DMS114 treated with DMSO at 0.1 percent for 48 hours (cell line): Measurements from ENCODE around the gene MS4A8.
"Not testable (repeated sequence)": the region's sequence is repeated elsewhere in the genome, so short reads cannot be mapped to it uniquely, and the experiment has no call there.

Experiments
- DNase-seq: peaks from one replicate; lab custom pipeline; 2025; ENCODE audit not compliant: unreplicated experiment; lab: John Stamatoyannopoulos, UW

Gene MS4A8

GRCh38 chr11:60699284-60699691, at the start of gene MS4A8:
TSS of gene MS4A8 (plus strand) at chr11:60699612. CDS start at chr11:60700861, 1,249 bp downstream.
- no peak for DNase-seq

GRCh38 chr11:60657888-60658287, 41.5 kb upstream of the MS4A8 start:
- no peak for DNase-seq

GRCh38 chr11:60658409-60658808, 41.0 kb upstream of the MS4A8 start:
- no peak for DNase-seq

- no peak for DNase-seq
Measured at GRCh38 chr11:60672255-60672654, 27.2 kb upstream of the MS4A8 start.

- not testable (repeated sequence) for DNase-seq
Measured at GRCh38 chr11:60678231-60678630, 21.2 kb upstream of the MS4A8 start.

DNA sequence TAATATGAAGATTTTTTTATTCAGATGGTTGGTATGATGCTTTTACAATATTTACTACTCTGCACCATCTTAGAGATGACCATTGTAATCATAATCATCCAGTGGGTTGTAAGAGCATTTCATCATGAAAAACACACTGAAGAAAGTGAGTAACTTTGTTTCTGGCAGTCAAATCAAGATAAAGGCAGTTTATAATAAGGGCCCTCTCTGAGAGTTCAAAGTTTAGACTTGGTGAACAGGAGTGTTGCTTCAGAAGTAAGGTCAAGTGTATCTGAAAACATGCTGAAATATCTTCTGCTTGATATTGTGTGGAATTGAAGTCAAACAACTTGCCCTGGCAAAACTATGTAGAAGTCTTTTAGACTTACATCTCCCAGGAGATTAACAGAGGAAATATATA, 19.5 kb upstream of the MS4A8 start:
- no peak for DNase-seq

DNA sequence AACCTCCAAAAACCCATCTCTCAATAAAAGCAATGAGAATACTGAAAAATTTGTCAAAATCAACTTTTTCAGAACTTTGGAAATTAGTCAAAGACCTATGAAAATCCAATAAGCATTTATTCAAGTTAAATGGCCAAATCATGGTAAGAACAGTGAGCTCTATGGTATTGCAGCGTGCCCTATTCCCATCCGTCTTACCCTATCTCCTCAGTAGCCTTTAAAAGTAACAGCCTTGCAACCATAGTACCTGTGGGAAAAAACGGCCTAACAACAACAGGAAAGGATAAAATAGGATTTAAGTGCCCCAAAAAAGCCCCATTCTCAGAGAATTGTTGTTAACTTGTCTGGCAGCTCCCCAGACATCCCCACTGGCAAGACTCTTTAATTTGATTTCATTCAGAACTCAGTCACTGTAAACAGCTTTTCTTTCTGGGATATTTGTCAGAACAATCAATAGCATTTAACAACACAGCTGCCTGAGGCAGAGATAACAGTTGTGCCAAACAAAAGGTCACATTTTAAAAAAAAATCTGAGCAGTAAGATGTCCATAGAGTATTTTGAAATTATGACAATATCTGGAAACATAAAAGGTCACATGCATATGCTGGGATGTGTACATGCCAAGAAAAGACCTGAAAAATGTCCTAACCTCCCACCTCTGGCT, 18.8 kb upstream of the MS4A8 start:
- DNase-seq, result no peak

DNA sequence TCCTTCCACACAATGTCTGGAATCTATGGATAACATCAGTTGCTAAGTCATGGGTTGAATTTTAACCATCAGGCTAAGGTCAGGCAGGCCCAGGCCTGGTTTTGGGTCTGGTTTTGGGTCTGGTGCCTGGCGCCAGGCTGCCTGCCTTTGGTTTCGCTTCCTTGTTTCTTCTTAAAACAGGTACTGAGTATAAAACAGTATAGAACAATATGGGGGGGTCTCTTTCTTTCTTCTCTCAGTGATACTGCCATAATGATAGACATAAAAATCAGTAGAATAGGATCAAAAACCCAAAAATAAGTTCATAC, 14.9 kb upstream of the MS4A8 start:
- not testable (repeated sequence) for DNase-seq

DNA sequence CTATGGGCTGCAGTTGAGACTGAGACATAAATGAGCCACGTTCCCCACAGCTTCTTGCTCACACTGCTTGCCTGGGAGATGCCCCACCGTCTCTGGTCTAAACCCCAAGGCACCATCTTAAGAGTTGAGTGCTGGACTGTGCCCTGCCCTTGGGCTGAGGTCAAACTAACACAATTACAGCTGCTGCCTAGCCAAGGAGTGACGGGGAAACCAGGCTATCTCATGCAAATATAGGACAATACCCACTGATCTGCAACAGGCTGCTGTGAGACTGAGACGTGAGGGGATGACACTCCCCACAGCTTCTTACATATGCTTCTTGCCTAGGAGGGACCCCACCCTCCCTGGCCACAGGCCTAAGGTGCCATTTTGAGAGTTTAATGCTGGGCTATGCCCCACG, 7.8 kb upstream of the MS4A8 start:
- no peak for DNase-seq

GRCh38 chr11:60699936-60700335, 524 bp downstream of the MS4A8 start:
- DNase-seq, result no peak

GRCh38 chr11:60700689-60701468, 1.5 kb downstream of the MS4A8 start:
- peak; percentile 19 for DNase-seq

DNA sequence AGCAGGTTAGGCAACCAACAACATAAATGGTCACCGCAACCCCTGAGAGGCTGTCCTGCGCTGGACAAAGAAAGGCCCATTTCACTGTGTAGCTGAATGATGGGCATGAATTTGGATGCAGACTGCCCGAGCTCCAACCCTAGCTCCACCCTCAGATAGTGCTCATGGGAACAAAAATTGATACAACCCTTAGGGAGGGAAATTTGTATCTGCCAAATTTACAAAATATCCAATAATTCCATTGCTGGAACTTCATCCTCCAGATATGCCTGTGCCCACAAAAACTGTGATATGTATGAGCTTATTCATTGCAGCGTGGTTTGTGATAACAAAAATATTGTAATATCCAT, 2.0 kb downstream of the MS4A8 start:
- DNase-seq, result no peak

GRCh38 chr11:60703374-60703773, 4.0 kb downstream of the MS4A8 start:
- DNase-seq, result no peak

DNA sequence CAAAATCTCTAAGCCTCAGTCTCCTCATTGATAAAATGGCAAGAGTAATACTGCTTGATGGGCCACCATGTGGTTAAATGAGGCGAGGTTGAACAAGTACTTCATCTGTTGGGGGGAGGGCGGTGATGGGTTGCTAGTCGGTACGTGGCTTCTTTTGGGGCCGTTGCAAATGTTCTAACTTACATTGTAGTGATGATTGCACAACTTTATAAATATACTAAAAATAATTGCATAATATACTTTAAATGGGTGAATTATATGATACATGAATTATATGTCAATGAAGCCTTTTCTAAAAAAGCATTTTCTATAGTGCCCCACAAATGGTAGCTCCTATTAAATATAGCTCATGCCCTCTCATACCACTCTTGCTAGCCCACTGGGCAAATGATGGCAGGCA, 6.5 kb downstream of the MS4A8 start:
- no peak for DNase-seq

GRCh38 chr11:60706931-60707330, 7.5 kb downstream of the MS4A8 start:
- DNase-seq, result no peak

- peak; percentile 20 for DNase-seq
Measured at GRCh38 chr11:60710482-60710881, 11.1 kb downstream of the MS4A8 start.

GRCh38 chr11:60711276-60711675, 11.9 kb downstream of the MS4A8 start:
- DNase-seq, result no peak

DNA sequence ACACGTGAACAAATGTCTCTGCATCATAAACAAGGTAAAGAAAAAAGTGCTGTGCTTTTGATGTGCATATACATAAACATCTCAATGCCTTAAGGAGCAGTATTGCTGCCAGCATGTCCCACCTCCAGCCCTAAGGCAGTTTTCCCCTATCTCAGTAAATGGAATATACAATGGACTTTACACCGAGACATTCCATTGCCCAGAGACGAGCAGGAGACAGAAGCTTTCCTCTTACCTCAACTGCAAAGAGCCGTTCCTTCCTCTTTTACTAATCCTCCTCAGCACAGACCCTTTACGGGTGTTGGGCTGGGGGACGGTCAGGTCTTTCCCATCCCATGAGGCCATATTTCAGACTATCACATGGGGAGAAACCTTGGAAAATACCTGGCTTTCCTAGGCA, 14.0 kb downstream of the MS4A8 start:
- DNase-seq, result not testable (repeated sequence)

- no peak for DNase-seq
Measured at GRCh38 chr11:60717956-60718355, 18.5 kb downstream of the MS4A8 start.

- no peak for DNase-seq
Measured at GRCh38 chr11:60718524-60719316, 19.3 kb downstream of the MS4A8 start.

DNA sequence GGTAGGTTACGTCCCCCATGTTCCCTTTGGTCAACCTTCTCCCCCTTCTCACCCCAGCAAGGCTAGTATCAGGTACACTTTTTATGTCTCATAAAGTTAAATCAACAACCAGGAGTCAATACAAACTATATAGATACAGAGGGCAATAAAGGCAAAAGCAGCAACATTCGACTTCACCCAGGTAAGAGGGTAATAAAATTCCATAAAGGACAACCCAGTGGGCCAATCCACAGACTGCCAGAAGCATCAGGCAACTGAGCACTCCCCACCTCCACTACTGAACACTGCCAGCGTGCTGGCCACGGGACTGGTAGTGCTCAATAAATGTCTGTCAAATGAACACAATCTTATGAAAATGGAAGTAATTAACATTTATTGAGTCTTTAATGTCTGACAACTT, 20.0 kb downstream of the MS4A8 start:
- no peak for DNase-seq

DNA sequence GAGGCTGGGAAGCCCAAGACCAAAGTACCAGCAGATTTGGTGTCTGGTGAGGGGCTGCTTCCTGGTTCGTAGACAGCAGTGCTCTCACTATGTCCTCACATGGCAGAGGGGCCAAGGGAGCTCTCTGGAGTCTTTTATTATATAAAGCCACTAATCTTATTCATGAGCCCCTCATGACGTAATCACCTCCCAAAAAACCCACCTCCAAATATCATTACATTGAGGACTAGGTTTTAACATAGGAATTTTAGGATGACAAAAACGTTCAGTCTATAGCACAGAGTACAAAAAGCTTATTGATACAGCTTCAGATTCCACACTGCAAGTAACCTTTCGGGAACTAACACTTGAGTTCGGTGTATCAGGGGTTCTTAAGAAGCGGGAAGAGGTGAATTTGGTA, 21.0 kb downstream of the MS4A8 start:
- DNase-seq, result no peak
